Activated CD4-positive, alpha-beta T cell treated with anti-CD3 and anti-CD28 coated beads, Interleukin-2, amount 50 U/mL, for 1 hour (primary cell): Measurements from ENCODE around the gene MESP2.
A peak's percentile ranks its signal among the peaks of the same experiment; 100 is the strongest.

ENCODE experiments used
- DNase-seq: peaks from one replicate; pipeline ENCODE4 v3.0.0-alpha.2; 2020

Gene MESP2

DNA sequence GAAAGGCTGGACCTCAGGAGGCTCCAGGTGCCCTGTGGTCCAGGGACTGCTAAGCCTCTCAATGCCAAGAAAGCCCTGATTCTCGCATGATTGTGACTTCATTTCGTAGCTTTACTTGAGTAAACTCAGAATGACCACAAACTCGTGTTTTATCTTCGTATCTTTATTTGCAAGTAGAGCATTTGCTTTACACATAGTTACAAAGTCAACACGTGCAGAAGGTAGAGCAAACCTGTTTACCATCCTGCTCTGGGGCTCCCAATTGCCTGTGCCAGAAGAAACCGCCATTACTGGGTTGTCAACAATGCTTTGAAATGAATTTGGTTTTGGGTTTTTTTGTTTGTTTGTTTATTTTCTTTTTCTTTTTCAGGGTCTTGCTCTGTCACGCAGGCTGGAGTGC, 19.2 kb upstream of the MESP2 start:
- no peak for DNase-seq

DNA sequence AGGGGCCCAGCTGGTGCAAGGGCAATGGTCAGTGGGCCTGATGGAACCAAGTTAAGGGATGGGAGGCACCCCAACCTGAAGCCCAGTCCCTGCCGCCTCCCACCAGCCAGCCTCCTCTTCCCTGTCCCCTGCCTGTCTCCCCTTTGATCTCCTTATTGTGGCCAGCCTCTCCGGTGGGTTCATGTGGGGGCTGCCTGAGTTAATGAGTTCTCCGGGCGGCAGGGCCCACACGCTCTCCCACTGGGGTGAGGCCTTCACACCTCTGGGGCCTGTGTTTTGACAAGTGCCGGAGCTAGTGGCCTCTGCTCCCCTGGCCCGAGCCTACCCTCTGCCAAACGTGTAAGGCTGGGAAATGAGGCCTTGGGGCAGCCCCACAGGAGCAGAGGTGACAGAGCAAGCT, 17.8 kb upstream of the MESP2 start:
- no peak for DNase-seq

DNA sequence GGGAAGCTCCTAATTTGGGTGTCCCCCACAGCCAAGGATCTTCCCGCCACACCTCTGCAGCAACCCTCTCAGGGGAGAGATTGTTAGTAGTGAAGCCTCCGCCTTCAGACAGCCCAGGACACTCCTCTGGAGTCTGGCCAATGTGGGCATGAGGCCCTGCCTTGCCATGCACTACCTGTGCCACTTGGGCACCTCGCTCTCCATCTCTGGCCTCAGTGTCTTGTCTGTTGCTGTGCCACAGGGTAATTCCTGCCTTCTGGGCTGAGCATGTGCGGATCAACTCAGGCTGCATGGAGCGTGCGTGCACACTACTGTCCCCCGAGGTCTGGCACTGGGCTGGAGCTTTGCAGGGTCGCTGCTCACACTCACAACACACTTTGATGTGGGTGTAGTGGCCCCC, 17.2 kb upstream of the MESP2 start:
- DNase-seq = no peak

DNA sequence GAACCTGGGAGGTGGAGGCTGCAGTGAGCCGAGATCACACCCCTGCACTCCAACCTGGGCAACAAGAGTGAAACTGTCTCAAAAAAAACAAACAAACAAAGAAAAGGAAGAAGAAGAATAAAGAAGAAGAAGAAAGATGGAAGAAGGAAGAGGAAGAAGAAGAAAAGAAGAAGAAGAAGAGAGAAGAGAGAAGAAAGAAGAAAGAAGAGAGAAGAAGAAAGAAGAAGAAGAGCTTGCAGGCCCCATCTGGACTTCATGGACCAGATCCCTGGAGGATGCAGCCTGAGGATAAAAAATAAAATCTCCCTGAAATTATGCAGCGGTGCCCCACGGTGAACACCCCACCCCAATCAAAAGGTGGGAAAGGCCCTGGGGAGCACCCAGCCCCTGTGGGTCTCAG, 16.3 kb upstream of the MESP2 start:
- DNase-seq = no peak

DNA sequence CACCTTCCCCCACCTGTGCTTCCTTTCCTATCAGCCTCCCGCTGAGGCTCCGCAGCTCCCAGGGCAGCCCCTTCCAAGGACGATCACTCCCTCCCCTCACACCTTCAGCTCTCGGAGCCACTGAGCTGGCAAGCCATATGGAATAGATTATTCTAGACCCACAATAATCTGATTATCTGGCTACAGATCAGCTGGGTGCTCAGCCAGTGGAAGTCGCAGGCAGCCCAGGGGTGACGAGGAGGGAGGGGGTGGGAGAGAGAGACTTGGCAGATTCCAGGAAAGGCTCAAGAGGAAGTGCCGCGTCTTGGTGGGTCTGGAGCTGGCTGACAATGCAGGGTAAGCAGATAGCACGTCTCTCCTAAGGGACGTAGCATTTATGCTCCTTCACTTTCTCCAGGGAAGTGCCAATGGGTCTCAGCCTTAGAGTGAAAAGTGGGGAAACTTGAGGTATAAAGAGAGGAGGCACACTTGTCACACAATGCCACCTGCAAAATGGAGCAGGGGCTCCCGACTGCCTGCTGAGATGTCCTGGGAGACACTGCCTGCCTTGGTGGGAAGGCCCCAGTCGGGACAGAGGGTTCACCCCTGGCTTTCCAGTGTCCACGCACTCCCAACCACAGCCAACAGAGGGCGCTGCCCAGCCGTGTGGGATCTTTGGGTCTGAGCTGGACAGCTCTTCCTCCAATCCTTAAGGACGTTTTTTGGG, 15.7 kb upstream of the MESP2 start:
- DNase-seq = peak; percentile 66

DNA sequence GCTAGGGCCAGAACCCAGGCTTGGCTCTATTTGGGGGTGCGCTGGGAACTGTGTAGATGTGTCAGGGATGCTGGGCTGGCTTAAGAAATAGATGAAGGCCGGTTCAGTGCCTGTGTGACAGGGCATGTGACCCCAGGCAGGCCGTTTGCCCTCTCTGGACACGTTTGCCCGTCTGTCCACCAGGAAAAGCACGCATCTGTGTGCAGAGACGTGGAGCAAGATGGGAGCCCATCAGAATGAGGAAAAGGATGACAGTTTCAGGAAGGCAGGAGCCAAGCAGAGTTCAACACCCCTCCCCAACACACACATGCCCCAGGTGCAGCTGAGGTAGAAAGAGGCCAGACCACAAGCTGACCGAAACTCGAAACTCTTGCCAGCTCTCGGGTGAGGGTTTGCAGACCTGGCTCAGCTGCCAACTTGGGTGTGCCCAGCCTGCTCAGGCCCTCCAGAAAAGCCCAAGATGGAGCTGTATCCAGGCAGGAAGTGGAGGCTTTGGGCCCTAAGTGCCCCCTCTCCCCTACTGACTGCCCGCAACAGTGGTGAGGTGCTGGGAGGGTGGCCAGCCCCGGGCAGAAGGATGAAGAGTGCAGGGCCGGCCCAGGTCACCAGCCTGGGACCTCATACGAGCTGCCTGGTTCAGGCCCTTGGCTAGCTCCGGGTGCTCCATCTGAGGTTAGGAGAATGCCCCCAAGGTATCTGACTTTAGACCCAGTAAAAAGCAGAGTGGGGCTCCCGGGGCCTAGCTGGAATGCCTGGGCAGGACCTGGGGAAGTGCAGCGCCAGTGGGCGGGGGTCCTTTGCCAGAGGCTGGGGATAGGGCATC, 14.9 kb upstream of the MESP2 start:
- no peak for DNase-seq

DNA sequence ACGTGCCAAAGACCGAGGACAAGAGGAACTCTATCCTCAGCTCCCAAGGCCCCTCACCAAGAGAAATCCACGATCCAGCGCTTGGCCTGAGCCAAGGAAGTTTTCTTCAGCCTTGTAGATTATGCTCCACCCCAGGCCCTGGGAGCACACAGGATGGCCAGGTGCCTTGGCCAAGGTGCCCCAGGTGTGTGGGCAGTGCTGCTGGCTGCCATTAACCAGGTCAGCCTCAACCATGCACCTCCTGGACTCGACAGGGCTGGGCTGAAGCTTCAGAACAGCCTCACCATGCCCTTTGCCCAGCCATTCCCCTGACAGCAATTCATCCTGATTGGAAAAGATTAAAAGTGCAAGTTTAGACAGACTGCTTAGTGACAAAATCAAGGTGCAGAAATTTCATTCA, 14.2 kb upstream of the MESP2 start:
- no peak for DNase-seq

DNA sequence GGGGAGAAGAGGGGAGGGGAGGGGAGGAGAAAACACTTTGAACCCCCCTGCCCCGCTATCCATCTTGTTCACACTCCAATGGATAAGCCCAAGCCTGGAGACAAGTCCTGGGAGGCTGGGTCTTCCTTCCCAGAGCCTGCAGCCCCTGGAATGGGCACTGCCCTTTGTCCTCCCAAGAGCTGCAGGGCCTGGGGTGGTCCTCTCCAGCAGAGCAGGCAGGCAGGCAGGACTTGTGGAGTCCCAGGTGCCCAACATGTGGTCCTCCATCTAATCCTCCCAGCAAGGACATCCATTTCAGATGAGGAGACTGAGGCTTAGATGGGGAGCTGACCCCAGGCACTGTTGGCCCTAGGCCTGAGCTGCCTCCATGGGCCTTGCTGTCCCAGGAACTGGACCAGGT, 10.4 kb upstream of the MESP2 start:
- DNase-seq = no peak

DNA sequence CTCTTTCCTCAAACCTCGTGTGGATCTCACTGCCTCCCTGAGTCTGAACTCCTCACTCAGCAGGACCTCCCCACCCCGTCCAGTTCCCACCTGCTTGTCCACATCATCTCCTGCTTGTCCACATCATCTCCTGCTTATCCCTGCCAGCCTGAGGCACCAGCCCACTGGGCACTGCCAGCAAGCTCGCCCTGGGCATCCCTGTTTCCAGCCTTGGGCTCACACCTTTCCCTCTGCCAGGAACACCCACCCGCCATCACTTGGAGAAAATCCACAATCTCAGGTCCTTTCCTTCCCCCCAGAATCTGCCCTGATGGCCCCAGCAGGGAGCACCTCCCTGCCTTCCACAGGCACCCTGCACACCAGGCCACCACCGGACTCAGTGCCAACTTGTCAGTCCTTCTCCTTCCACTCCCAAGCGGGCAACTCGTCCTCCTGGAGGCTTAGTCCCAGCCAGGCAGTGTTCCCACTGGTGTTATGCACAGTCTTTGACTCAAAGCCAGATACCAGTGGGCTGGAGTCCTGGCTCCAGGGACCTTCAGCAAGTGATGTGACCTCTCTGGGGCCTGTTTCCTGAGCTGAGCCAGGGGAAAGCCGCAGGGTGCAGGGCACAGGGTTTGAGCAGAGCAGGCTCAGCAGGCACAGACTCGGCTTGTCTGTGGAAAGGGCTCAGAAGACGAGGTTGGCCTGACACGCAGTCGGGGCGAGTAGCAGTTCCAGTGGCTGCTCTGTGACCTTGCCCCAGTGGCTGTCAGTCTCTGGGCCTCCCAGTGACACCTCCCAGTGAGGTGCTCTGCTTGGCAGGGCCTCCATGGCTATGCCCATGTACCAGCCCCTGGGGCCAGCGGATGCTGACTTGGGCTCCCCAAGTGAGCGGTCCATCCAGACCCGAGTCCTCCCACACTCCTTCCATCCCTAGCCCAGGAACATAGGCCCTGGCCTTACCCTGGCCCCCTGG, 9.5 kb upstream of the MESP2 start:
- DNase-seq = no peak

DNA sequence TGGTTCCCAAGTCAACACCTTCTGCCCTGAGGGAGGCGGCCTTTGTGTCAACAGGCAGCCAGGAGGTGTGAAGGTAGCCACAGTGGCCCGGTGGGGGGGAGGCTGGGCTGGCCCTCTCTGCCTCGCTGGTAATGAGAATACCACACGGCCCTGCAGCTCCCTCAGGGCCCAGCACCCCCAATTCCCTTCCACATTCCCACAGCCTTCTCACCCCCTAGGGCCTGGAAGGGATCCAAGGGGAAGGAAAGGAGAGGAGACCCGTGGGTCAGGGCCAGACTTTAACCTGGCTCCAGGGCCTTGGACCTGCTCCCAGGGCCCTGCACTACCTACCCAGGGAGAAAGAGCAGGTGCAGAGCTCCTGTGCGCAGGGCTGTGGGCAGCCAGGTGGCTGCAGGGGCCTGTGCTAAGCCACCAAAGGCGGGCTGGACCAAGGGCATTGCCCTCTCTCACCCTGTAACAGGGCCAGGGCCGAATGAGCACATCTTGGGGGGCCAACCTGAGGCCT, 8.7 kb upstream of the MESP2 start:
- no peak for DNase-seq

DNA sequence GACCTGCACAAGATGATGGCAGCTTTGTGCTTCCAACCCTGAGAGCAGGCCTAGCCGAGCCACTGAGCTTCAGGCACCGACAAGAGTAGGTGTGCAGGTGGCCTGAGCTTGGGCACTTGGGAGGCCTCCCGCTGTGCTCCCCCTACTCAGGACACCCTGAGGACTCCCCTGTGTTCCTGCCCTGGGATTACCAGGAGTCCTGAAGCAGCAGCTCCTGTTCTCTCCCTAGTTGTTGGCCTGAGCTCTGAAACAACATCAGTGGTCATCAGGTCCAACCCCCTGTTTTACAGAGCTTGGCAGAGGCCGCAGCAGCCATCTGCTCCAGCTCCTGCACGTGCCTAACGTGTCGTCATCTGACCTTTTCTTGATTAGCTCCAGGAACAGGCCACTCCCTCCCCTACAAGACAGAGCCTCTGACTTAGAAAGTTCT, 8.0 kb upstream of the MESP2 start:
- no peak for DNase-seq

DNA sequence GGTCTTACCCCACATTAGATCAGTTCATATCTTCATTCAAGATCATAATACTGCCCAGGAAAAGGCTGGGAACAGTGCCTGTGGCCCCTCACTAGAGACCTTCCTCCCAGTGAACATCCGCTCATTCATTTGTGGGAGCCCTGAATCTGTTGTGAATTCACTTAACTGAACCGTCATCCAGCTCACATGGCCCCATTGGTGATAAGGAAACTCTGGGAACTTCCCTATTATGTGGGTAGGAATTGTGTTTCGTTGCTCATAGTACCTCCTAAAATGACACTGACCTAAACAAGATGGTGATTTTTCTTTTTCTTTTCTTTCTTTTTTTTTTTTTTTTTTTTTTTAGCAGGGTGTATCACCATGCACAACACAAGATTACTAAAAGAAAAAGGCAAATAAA, 6.8 kb upstream of the MESP2 start:
- no peak for DNase-seq

DNA sequence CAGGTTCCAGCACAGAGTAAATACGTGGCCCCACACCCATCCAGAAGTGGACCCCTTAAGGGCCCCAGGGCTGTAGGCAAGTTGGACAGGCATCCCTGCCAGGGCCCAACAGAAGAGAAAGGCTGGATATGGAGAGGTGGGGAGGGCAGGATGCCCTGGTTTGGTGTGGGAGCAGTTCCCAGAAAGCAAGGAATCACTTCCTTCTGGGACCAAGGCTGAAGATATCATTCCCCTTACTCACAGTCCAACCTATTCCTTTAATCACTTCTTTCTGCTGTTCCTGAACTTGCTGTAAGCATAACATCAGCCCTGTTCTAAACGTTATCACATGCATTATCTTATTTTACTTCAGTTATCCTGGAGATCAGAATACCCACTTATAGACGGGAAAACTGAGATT, 6.1 kb upstream of the MESP2 start:
- no peak for DNase-seq

DNA sequence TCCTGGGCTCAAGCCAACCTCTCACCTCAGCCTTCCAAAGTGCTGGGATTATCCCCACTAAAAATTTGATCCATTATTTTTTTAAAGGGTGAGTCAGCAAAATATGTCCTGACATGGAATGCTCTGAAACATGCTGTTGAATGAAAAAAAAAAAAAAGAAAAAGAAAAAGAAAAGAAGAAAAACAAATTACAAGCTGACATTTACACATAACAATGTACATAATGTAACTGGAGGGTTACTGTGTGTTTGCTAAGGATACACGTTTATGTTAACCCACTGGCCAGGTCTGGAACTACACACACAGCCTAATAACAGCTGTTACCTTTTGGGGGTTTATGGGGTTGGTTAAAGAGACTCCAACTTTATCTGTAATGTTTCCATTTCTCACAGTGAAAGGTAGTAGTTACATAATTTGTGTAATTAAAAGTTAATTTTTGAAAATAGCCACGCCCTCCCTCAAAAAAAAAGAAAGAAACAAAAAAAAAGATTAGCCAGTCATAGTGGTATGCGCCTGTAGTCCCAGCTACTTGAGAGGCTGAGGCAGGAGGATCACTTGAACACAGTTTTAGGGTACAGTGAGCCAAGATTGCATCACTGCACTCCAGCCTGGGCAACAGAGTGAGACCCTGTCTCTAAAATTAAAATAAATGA, 3.1 kb upstream of the MESP2 start:
- DNase-seq = no peak

DNA sequence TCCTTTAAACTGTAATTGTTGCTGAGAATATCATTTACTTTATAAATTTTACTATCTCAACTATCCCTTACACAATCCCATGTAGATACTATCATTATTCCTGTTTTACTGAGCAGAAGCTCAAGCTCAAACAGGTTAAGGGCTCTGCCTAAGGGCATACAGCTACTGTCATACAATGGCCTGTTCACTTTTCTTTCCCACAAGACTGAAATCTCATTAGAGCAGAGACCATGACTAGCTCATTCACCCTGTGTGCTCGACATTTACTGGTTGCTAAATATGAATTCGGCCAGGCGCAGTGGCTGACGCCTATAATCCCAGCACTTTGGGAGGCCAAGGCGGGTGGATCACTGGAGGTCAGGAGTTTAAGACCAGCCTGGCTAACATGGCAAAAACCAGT, 1.6 kb upstream of the MESP2 start:
- no peak for DNase-seq

DNA sequence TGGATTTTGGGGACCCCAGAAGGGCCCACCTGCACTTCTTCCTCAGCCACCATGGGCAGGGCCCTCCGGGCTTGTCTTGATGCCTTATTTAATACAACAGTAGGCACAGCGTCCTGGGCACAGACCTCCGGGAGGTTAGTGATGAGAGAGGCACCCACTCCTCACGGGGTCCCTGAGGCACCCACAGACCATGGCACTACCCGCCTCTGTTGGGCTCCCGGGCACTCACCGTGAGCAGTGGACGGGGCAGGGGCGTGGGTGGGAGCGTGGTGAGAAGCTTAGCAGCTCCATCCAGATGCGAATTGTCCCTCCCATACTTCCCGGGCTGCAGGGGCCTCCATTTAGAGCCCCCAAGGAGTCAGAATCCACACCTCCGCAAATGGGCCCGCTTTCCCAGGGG, 317 bp upstream of the MESP2 start:
- DNase-seq = no peak

DNA sequence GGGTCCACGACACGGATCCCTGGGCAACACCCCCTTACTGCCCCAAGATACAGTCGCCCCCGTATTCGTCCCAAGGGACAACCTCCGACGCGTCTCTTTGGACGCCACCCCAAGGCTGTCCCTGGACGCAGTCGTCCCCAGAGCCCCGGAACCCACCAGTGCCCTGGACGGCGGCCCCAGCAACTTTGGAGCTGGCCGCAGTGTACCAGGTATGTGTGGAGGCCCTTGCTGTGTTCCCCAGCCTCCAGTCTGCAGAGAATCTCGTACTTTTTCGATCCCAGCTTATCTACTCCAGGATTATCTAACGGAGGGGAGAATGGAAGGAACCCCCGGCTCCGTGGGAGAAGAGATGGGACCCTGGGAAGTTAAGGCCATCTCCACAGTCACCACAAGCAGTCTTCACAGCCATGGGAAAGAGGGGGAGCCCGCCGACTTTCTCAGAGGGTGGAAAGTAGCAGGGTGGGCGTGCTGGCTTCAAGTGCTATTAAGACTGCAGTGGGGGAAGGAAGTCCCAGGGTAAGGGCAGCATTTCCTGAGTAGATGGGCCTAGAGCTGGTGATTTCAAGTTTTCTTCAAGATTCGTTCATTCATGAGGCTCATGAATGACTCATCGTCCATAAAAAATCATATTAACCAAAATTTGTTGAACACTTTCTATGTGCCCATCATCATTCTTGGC, 1.1 kb downstream of the MESP2 start:
- DNase-seq = no peak

DNA sequence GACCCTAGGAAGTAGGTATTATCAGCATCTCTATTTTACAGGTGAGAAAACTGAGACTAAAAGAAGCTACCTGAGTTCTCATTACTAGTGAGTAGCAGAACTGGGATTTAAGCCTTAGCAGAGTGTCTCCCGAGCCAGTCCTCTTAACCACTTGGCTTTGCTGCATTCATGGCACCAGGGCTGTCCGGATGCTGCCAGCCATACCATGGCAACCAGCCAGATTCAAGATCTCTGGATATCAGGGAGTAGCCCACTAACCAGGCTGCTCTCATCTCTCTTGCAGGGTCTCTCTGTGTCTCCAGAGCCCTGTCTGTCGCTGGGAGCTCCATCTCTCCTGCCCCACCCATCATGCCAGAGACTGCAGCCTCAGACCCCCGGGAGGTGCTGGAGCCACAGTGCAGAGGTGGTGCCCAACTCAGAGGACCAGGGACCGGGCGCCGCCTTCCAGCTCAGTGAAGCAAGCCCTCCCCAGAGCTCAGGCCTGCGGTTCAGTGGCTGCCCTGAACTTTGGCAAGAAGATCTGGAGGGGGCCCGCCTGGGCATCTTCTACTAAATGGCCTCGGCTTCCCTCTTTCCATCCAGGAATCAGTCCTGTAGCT, 1.7 kb downstream of the MESP2 start:
- DNase-seq = no peak

DNA sequence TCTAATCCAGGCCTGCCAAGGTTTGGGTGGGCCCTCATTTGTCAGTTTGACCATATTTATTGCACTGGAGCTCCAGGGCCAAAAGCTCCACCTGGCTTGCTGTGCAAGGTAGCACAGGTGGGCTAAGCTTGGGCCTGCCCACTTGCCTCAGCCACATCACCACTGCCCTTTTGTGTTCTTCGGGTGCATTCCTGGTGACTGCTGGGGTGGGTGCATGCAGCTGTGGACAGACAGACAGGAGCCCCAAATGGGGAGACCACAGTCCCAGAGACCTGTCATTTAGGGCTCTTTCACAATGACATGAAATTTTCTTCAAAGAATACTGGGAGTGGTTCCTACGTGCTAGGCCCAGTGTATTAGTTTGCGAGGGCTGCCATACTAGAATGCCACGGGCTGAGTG, 2.7 kb downstream of the MESP2 start:
- no peak for DNase-seq

DNA sequence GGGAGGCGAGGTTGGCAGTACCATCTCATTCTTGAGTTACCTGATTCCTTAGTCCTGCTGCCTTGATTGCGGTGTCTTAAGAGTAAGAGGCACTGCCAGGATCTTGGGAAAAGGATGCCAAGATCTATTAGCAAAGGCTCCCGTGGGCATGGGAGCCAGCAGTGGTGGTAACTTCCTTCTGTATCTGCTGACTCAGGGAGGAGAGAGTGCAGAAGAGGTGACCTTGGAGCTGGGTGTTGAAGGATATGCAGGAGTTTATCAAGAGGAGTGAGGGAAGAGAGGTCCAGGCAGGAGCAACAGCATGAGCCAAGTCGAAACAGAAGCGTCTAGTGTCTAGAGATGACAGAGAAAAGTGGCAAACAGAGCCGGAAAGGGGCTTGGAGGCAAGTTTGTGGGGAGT, 4.5 kb downstream of the MESP2 start:
- DNase-seq = no peak

DNA sequence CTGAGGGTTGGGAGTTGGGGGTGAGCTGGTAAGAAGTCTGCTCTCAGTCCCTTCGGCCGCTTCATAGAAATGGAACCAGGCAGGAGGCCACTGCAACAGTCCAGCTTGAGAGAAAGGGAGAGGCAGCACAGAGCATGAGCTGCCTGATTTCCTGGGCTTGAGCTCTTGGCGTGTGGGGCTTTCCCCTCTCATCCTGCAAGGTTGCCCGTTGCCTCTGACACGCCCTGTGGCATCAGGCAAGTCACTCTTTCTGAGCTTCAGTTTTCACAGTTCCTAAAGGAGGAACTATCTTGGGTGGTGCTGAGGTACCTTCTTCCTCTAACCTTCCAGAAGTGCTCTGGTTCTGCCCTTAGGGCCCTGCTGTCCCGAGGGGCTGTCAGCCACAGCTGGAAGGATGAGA, 4.9 kb downstream of the MESP2 start:
- DNase-seq = no peak
